GM23248 (cell line): Measurements from ENCODE around the gene GADD45G.

Experiments
- EZH2 ChIP-seq: fragments of 200-600 bp; sonication (generic); IDR thresholded peaks from 2 replicates; pipeline ENCODE4 v1.6.1; 2018; ENCODE audit warnings: antibody characterized with exemption, mild to moderate bottlenecking; ENCODE audit not compliant: insufficient read depth, poor library complexity, severe bottlenecking
- EZH2phosphoT487 ChIP-seq: fragments of 200-600 bp; sonication (generic); IDR thresholded peaks from 2 replicates; pipeline ENCODE4 v1.6.1; 2018; ENCODE audit warnings: antibody characterized with exemption, moderate library complexity, mild to moderate bottlenecking, low read depth; ENCODE audit not compliant: insufficient read depth

- TF ChIP-seq EZH2phosphoT487 = no peak
- no peak for TF ChIP-seq EZH2
These were observed 18.5 kb upstream of the GADD45G start for GRCh38 chr9:89586311-89586710.
